Kidney (tissue), 14 donors: Measurements from ENCODE around the gene STK24. TPM values are rescaled to one million over a fixed set of nuclear protein-coding genes. Genes with fewer than 3 reads are reported as not detected.

Source experiments
- DNase-seq, 5 donors: peaks; one replicate each; pipeline ENCODE4 v3.0.0-alpha.2; 2013 to 2020
- FAIRE-seq: peaks from 2 replicates; lab custom pipeline; 2012; peaks lifted over from hg19 to GRCh38; lab: Jason Lieb, UNC
- H3K27ac ChIP-seq, 2 donors: one replicate each; pipeline ENCODE4 v1.7.0; 2013; ENCODE audit warnings: low read depth in 2 of 2, low read length in 2 of 2, inconsistent platforms in 1 of 2
- H3K27me3 ChIP-seq: one replicate; pipeline ENCODE4 v1.7.1; 2013; ENCODE audit warnings: low read length, inconsistent platforms; ENCODE audit not compliant: control insufficient read depth, insufficient read depth
- H3K36me3 ChIP-seq, 3 donors: one replicate each; pipeline versions ENCODE4 v1.7.0 to v1.7.1; 2013; ENCODE audit warnings: low read length in 3 of 3, control low read depth in 1 of 3, inconsistent platforms in 1 of 3; ENCODE audit not compliant: insufficient read depth in 3 of 3, control insufficient read depth in 2 of 3
- H3K4me1 ChIP-seq, 3 donors: one replicate each; pipeline versions ENCODE4 v1.7.0 to v1.7.1; 2013; ENCODE audit warnings: low read length in 3 of 3, inconsistent platforms in 1 of 3, low read depth in 1 of 3; ENCODE audit not compliant: control insufficient read depth in 2 of 3, insufficient read depth in 2 of 3
- H3K4me3 ChIP-seq, 3 donors: one replicate each; pipeline versions ENCODE4 v1.7.0 to v1.8.1; 2013; ENCODE audit warnings: low read length in 3 of 3, control low read depth in 1 of 3, inconsistent platforms in 1 of 3
- H3K9ac ChIP-seq, 3 donors: one replicate each; pipeline versions ENCODE4 v1.7.0 to v1.7.1; 2013; ENCODE audit warnings: low read length in 3 of 3, control low read depth in 1 of 3, inconsistent platforms in 1 of 3
- H3K9me3 ChIP-seq, 3 donors: one replicate each; pipeline versions ENCODE4 v1.7.0 to v1.7.1; 2013; ENCODE audit warnings: low read length in 3 of 3, control low read depth in 1 of 3, inconsistent platforms in 1 of 3; ENCODE audit not compliant: control insufficient read depth in 2 of 3, insufficient read depth in 1 of 3
- CTCF ChIP-seq: IDR thresholded peaks from 3 replicates; pipeline ENCODE4 v1.5.1; 2012; ENCODE audit warnings: mild to moderate bottlenecking, moderate library complexity, borderline replicate concordance; ENCODE audit not compliant: insufficient read depth; ENCODE audit errors: extremely low read depth
- intact Hi-C: fragments of 100-400 bp; cut with DNase I; formaldehyde crosslinking; loops from one replicate; pipeline ENCODE4 v1.11.1; 2022
- polyA plus RNA-seq: library from polyadenylated mRNA; stranded (reverse); fragments of 350-450 nt; fragmentation: Illumina TruSeq; extraction: RNeasy Lipid Tissue Mini Kit (QIAGEN cat#74804); gene quantifications from one replicate; pipeline ENCODE4 v1.2.3, GENCODE V29; 2014; ENCODE audit warnings: low read depth, low replicate concordance; ENCODE audit not compliant: insufficient read depth
- total RNA-seq: library from RNA; stranded (reverse); fragmentation: NEBNext Ultra II Directional; extraction: Animal tissue kit (Norgen Biotek cat#: 25700); gene quantifications from one replicate; pipeline ENCODE4 v1.2.1, GENCODE V29; 2021
- donor health status: control.
- donor health status: control.
- donor health status: control.
- donor health status: control.
- donor health status: control.
- donor health status: DM: yes; HTN: yes; CAD: no.
- donor health status: Normal renal cell carcinoma (clear cell type).

The STK24 gene
- total and polyA plus RNA-seq, 2 donors from 2014 or later = 56.7 to 122 TPM

GRCh38 chr13:98485561-98485960 lies 91.3 kb downstream of the STK24 start:
- no peaks in the 10 kb centered on the region for H3K27me3 ChIP-seq
- intact Hi-C loops = no loop called here
- no peak overlapping the region for H3K9ac ChIP-seq

GRCh38 chr13:98484289-98485219 lies 92.4 kb downstream of the STK24 start:
- no peaks in the 10 kb centered on the region for H3K27me3 ChIP-seq
- no peaks in the 10 kb centered on the region for H3K9me3 ChIP-seq
- peak overlapping the region in 1 of 3 donors; percentile 2 for H3K9ac ChIP-seq
- H3K36me3 ChIP-seq = peaks cover 0 to 12% (median 0%) of the 10 kb centered on the region in 3 donors
- peaks cover 4 to 44% (median 37%) of the 10 kb centered on the region in 3 donors for H3K4me1 ChIP-seq
- intact Hi-C loops = no loop called here
- TF ChIP-seq CTCF = no peak
- DNase-seq (peak; percentile 93 to 97 (median 94)), FAIRE-seq (peak; percentile 37)
- peak overlapping the region in 2 of 3 donors; percentile 4 to 12 for H3K4me3 ChIP-seq
- peak overlapping the region; percentile 84 to 91 for H3K27ac ChIP-seq

More at GRCh38 chr13:98485561-98485960, 91.3 kb downstream of the STK24 start:
- FAIRE-seq (no peak), DNase-seq (no peak)
- Histone ChIP-seq H3K36me3 (peaks cover 0 to 12% (median 0%) of the 10 kb centered on the region in 3 donors), H3K27ac (peak overlapping the region; percentile 84 to 91), H3K4me1 (peaks cover 11 to 52% (median 46%) of the 10 kb centered on the region in 3 donors), H3K9me3 (no peaks in the 10 kb centered on the region), H3K4me3 (no peak overlapping the region)
- no peak for TF ChIP-seq CTCF

GRCh38 chr13:98483601-98484288 lies 93.2 kb downstream of the STK24 start:
- peak overlapping the region in 1 of 3 donors; percentile 4 for H3K4me3 ChIP-seq
- peak in 1 of 5 donors; percentile 45 for DNase-seq
- TF ChIP-seq CTCF = no peak
- H3K36me3 ChIP-seq = peaks cover 0 to 12% (median 0%) of the 10 kb centered on the region in 3 donors
- FAIRE-seq = no peak
- H3K27ac ChIP-seq = peak overlapping the region; percentile 84 to 91
- peak overlapping the region in 2 of 3 donors; percentile 2 to 3 for H3K9ac ChIP-seq
- no peaks in the 10 kb centered on the region for H3K27me3 ChIP-seq
- no peaks in the 10 kb centered on the region for H3K9me3 ChIP-seq
- H3K4me1 ChIP-seq = peaks cover 7 to 38% (median 29%) of the 10 kb centered on the region in 3 donors
- intact Hi-C loops = no loop called here
